Endometrium (tissue), 2 donors: ENCODE measurements around the gene DKK3.

Experiments
- FAIRE-seq: peaks from 2 replicates; lab custom pipeline; 2012; peaks lifted over from hg19 to GRCh38; lab: Jason Lieb, UNC
- donor health status: control.
- donor health status: control.

The DKK3 gene

DNA sequence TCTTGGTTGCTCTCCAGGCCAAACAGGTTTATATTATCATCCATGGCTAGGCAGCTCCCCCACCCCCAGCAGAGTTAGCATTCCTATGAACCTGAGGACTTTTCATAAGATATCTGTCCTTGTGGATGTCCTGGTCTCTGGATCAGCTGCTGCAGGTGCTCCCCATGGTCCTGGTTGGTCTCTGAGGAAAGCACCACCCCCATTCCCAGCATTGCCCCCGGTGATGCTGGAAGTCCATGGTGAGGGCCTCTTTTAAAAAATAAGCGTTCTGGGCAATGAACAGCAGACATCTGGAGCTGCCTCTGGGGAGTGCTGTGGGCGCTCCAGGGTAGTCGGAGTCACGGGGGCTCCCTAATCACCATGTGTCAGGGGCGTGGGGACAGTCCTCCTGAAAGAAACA, 26.6 kb downstream of the DKK3 start:
- no peak for FAIRE-seq

DNA sequence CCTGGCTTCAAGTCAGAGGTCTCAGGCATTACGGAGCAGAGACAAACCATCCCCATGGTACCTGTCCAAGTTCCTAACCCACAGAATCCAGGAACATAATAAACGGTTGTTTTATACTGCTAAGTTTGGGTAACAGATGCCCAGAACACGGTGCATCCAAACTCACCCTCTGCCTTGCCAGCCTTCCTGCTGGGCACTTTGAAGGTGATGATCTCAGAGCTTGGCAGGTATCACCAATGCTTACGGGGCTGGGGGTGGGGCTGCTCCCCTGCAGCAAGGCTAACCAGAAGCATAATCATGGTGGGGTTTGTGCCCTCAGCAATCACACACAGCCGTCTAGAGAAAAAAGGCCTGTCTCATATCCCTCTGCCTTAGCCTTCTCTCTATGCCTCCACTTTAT, 27.1 kb downstream of the DKK3 start:
- FAIRE-seq: no peak

DNA sequence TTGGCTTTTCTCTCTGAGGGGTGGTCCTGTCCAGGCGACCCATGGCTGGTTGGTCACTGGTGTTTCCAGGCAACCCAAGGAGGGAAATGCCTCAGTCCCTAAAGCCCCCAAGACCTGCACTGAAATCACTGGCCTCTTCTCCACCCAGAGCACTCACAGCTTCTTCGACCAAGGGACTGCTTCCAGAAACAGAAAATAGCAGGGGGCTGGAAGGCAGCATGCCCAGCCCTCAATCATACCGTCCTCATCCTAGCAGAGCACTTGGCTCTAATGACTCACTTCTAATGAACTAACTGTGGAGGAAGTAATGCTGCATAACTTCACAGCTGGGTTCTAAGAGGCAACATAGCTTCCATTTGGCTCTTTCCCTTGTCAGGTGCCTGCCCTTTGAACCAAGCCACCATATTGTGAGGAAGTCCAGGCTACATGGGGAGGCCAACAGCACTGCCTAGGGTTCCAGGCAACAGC, 27.6 kb downstream of the DKK3 start:
- no peak for FAIRE-seq

DNA sequence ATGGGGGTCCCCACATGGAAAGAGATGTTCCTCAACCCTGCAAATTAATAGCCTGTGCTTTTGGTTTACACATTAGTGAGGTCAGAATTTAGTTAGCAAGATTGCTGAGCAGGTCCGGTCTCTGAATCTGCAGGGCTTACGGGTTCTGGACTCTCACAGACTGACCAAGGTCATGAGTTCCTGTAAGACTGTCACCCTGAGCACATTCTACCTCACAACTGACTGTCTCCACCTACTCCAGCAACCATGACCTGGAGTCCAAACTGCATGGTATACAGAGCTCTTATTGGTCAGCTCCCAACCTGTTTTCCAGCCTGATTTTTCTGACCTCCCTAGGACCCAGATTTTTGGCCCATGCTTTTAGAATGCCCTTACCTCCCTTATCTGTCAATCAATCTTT, 28.2 kb downstream of the DKK3 start:
- no peak for FAIRE-seq

DNA sequence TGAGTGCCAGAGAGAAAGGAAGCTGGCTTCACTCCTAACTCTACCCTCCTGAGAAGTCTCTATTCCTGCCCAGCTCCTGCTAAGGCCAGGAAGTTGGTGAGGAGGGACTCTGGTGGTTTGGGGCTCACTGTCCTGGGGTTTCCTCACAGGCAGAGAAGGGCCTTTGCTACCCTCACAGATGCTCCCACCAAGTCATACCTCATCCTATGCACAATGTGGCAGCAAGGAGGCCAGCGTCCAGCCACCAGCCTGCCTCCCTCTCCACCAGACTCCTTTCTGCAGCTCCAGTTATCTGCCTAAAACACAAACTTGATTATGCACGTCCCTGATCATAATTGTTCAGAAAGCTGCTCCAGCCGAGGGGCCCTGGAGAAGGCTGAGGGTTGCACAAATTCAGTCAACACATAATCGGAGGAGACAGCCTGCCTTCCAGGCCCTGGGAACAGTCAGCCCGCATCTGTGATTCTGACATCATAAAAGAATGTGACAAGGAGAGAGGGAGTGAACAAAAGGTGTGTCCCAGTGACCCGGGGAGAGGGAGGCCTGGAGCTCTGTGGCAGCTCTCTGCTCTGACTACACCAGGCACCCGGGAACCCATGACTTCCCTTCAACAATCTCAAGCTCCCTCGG, 28.8 kb downstream of the DKK3 start:
- FAIRE-seq: no peak

DNA sequence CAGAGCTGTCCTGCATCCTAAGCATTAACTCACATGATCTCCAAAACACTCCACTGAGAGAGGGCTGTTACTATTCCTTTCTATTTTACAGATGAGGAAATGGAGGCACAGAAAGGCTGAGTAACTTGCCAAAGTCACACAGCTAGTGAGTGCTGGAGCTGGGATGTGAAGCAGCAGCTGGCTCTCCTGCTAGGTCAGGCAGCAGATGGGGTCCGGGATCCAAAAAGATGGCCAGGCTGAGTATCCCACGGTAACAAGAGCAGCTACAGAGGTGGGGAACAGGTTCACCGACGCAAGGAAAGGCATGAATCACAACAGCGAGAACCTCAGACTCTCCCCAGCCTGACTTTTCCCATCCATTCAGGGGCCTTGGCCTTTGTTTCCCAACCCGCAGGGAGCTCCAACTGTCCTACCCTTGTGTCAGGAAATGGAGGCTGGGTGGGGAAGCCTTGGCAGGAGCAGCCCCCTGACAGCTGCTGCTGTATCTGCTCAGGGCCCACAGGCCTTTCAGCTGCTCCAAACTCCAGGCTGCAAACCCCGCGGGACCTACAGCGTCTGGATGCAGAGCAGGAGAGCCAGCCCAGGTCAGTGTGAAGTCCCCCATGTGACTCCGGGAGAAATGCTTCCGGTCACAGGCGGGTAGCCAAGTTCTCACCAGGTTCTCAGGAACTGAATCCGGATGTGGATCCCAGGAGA, 29.5 kb downstream of the DKK3 start:
- no peak for FAIRE-seq

DNA sequence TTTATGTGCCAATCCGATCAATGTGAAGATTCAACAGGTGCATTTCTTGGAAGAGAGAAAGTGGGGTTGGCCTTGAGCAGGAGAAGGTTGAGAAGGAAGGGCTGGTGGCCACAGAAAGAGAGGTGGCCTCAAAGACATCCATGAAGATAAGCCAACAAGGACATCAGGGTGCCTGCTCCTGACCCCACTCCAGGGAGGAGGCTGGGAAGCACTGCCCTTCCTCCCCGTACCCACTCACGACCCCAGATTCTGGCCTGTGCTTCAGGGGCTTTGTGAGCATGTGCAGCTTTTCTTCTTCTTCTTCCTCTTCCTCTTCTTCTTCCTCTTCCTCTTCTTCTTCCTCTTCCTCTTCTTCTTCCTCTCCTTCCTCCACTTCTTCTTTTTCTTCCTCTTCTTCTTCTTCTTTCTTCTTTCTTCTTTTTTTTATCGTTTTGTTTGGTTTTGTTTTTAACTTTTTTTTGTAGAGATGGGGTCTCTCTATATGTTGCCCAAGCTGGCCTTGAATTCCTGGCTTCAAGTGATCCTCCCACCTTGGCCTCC, 30.3 kb downstream of the DKK3 start:
- FAIRE-seq: no peak

DNA sequence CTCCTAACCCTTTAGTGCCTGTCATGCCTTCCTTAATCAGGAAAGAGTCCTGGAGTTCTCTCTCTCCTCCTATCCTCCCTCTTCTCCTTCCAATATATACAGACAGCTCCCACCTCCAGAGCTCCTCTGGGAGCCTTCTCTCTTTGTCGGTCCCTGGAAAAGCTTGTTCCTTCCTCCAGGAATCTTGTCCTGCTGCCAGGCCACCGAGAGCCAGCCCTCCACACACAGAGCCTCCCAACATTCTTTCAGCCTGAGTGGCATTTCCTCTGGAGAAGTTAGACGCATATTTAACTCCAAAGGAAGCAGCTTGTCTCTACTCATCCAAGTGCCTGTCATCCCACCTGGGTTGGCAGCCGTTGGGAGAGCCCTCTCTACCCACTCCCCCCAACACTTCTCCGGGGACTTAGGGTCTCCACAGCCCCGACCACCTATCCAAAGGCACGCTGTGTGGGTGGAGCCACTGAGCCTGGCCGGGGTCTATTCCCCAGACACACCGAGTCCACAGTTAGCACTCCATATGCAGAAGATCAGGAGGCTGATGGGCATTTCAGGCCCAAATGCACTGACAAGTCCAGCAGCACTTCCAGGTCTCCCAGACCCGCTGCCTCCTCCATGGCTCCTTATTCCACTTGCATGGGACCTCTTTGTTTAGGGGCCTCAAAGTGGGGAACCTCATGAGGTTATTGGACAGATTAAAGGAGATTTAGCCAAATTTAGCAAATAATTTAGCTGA, 31.1 kb downstream of the DKK3 start:
- peak; percentile 62 for FAIRE-seq

DNA sequence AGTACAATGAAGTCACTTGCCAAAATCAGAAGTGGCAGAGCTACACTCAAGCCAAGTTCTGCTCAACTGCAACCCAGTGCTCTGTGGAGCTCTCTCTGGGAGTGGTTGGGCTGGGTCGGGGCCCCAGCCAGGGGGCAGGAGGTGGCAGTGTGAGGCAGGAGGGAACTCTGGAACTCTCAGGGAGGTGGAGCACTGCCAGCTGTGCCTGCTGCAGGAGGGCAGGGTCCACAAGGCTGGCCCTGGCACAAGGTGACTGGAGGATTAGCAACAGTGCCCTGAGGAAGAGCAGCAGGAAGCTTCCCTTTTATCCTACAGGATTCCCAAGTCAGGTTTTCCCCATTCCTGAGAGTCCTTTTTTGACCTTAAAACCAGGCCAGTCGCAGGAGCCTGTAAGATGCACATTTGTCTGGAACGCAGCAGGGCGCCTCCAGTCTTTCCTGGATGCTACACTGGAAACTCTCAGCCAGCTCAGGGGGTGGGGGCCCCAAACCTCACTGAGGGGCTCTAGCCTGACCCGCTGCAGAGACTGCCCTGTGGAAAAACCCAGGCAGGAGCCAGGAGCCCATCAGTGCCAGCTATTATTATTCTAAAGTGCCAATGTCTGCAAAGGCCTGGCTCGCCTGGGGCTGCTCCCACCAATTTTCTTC, 31.8 kb downstream of the DKK3 start:
- no peak for FAIRE-seq

DNA sequence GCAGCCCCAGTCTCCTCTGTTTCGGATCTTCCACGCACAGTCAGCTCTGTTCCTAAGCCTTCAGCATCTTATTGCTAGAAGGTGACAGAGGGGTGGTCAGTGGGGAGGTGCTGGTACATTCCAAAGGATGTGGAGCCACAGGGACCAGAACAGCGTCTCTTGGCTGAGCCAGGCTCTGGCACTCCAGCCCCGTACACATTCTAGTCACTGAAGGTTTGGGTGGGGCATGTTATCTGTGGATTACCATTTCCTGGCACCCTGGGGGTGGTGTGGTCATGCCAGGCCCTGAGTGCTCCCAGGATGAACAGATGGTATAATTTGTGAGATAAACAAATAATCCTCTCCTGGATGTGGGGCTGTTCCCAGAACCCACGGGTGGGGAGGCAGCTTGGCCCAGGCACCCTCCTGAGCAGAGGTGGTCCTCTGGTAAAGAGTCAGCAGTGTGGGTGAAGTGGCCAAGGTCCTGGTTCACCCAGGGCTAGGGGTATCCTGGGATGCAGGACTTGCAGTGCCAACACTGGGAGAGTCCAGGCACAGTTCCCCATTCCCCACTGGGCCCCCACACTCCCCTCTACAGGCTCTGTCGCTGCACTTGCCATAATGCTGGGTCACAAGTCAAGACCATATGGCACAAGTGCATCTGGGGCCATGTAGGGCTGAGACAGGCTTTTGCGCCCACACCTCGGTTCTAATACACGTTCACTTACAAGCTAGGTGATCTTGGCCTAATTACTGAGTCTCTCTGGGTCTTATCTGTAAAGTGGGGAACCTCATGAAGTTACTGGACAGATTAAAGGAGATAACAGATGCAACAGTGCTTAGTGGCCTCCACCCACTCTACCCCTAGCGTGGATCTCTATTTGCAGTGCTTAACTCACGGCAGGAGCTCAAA, 33.0 kb downstream of the DKK3 start:
- FAIRE-seq: no peak

DNA sequence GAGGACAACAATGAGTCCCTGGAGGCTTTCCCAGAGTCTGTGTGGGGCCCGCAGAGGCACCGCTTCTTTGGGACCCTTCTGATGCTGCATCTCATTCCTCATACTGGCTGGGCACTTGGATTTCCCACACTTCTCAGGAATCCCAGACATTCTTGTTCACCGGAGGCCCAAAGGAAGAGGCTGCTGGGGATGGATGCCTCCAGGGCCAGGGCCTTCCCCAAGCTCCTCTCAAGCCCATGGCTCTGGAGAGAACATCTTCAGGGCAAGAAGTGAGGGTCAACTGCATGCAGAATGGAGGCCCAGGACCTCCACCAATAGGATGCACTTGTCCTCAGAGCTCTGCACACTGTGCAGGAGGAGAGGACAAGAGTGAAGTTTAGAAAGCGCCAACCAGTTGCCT, 34.6 kb downstream of the DKK3 start:
- FAIRE-seq: no peak

DNA sequence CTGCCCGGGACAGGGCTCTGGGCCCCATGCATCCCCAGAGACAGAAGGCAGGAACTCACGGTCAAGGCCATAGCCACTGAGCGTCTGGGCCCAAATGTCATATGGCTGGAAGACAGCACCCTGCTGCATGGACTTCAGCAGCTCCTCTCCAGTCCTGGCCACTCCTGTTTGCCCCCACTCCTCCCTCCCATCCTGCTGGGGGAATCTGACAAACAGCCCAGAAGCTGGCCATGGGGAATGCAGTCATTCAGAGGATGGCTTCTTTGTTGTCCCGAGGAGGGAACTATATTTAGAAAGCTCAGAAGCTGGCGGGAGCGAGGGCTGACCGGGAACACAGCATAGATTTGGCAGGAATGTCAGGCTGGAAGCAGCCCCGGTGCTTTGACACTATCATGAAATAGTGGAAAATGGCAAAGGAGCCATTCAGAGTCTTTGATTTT, 35.0 kb downstream of the DKK3 start:
- FAIRE-seq: peak; percentile 26

DNA sequence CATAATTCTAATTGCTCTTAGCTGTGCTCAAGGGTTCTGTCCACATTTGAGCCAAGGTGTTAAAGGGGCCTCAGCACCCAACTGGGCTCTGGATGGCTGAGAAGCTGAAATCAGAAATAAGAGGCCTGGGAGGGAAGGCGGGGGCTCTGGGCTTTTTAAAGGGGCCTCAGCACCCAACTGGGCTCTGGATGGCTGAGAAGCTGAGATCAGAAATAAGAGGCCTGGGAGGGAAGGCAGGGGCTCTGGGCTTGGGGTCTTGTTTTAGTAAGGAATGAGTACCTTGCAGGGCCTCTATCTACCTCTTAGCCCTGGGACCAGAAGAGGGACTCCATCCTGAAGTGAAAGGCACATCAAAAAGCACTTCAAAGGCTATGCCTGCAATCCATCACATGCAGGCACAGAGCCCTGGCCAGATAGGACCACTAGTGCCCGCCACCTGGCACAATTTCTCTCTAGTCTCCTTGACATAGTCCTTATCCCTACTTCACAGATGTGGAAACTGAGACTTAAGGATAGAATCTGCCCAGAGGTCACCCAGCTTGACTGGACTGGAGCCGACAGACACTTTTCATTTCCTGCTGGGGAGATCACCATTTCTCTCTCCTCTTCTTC, 35.6 kb downstream of the DKK3 start:
- FAIRE-seq: no peak

DNA sequence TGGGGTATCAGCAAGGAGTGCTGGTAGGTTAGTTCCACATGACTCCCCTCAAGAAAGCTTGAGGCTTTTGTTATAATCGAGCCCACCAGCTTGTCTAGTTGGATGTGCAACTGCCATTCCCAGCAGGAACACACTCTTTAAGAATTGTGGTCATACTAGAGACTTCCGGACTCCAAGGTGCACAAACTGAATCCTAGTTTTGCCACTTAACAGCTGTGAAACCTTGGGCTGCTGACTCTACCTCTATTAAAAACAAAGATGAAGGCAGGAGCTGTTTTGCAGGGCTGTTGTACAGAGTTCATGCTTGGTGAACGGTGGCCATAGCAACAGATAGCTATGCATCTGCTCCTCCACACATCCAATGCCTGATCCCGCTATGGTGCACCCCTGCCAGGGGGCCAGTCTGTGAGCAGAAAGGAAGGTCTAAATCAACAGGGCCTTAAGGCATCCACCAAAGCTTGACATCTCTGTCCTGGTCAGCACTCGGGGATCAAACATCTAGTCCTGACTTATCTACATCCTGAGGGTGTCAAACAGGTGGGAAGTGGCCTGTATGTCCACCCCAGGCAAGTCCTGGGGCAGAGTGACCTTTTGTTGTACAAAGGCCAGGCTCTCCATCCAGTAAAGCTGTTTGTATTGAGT, 36.4 kb downstream of the DKK3 start:
- FAIRE-seq: no peak

DNA sequence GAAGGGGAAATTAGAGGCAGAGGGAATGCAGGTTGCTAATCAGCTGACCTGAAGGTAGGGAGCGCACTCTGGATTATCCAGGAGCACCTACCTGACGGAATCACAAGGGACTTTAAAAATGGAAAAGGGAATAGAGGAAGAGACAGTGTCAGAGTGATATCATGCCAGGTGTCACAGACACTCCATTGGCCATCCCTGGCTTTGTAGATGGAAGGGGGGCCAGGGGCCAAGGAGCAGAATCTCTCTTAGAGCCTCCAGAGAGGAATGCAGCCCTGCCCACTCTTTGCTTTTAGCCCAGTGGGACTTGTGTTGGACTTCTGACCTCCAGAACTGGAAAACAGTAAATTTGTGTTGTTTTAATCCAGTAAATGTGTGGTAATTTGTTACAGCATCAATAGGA, 37.9 kb downstream of the DKK3 start:
- FAIRE-seq: no peak

DNA sequence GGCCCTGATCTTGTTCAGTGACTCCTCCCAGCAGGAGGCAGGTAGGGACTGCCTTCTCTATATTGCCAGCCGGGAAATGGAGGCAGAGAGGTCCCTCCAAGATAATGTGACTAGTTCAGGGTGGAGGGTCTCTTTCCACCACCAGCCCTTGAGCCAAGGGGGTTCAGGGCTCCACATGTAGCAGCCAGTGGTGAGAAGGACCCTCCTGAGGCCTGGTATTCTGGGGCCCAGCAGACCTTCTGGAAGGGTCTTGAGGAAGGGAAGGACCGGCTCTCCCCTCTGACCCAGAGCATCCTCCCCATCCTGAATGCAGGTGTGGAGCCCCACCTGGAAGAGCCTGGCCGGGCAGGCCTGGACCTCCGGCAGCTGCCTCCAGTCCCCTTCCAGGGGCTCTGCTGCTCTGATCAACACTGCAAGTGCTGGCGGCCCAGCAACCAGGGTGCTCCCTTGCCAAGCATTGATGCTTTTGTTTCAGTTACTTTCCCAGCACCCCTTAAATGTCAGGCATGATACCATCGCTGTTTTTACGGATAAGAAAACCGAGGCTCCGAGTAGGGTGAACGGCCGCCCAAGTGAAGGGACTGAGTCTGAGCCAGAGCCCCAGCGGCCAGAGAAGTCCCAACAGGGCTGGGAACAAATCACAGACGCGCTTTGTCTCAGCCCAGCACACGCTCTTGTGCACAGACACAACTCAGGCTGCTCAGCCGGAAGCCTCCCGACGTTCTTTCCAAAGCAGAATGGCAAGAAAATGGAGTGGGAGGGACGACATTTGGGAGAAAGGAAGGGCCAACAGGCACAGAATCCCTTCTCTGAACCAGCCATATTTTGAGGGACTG, 38.8 kb downstream of the DKK3 start:
- FAIRE-seq: no peak

DNA sequence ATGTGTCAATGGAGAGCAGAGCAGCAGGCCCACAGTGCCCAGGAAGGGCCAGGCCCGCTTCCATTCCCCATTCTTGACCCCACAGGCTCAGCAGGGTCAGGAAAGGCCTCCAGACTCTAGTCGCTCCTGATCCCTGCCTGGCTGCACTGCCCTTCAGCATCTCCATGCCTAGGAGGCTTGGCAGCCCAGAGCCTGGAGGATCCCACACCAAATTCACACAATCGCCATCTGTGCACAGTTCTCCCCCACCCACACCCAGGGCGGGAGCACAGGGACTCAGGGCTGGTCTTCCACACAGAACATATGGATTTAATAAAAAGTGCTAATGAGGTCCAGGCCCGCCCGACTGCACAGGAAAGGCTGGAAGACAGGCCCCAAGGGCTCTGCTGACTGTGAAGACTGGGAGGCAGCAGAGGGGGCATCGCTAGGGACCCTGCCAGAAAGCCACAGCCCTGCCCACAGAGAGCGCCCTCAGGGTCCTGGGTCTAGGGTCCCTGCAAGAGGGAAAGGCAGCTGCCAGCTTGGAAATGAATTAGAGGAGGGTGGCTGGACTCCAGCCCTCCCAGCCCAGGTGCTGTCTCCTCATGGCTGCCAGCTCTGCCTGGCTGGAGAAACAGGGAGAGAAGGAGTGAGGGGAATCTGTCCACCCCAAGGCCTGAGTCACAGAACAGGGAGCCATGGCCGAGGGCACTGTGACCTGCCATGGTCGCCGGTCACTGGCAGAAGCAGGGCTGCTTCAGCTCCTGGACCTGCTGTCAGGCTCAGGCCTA, 39.7 kb downstream of the DKK3 start:
- FAIRE-seq: peak; percentile 75

DNA sequence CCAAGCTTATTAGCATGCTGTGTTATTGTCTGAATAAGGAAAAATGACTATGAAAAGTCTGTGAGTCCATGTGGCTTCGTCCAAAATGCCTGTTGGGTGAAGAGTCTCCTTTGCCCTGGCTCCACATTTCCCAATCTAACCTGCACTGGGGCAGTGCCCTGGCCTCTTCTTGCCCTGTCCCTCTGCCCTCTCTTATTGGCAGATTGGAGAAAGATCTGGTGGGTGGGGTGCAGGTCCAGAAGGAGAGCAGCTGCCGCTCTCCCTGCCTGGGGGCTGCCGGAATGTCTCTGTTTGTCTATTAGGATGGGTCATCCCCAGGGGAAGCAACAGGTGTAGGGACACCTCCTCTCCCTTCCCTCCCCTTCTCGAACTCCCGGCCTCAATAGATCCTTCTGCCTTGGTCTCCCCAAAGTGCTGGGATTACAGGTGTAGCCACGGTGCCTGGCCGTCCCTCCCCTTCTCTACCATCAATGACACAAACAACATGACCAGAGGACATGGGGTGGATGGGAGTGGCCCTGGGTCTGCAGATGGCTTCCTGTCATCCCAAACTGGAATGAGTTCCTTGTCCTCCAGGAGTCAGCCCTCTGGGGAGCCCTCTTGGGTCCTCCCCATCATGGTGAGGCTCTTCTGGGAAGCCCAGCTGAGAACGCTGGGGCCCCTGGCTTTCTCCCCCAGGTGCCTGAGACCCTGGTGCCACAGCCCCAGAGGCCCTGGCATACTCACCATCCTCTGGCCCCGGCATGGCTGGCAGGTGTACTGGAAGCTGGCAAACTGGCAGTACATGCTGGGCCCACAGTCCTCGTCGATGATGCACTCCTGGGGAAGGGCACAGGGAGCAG, 40.5 kb downstream of the DKK3 start:
- no peak for FAIRE-seq
